Prostate gland (tissue), 2 donors: ENCODE measurements around the gene FTL.

Source experiments
- POLR2A ChIP-seq: fragments of 450-650 bp; IDR thresholded peaks from one replicate; pipeline ENCODE4 v1.6.1; 2016; ENCODE audit warnings: antibody characterized with exemption, mild to moderate bottlenecking
- POLR2AphosphoS5 ChIP-seq: sonication (generic); formaldehyde crosslinking; IDR thresholded peaks from one replicate; pipeline ENCODE4 v1.6.1; 2017; ENCODE audit warnings: antibody characterized with exemption
- TF ChIP-seq, protein P1 (sequence below), 4 experiments: fragments of 200-600 bp in 2 of 4; fragments of 450-650 bp in 2 of 4; sonication (generic) in 2 of 4; IDR thresholded peaks; 1 replicate in 3 of 4; 2 replicates in 1 of 4; pipeline ENCODE4 v1.5.1; 2016 to 2019; ENCODE audit warnings: antibody characterized with exemption in 4 of 4, mild to moderate bottlenecking in 2 of 4, moderate library complexity in 2 of 4

DNA sequence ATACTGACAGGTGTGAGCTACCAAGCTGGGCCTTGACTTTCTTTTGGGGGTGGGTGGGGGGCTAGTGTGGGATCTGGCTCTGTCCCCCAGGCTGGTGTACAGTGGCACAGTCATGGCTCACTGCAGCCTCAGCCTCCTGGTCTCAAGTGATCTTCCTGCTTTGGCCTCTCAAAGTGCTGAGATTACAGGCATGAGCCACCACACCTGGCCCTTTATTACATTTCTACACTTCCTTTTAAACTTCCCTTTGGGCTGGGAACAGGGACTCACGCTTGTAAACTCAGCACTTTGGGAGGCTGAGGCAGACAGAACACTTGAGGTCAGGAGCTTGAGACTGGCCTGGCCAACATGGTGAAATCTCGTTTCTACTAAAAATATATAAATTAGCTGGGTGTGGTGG is 12.0 kb downstream of the FTL start:
- TF ChIP-seq, protein P1, sequence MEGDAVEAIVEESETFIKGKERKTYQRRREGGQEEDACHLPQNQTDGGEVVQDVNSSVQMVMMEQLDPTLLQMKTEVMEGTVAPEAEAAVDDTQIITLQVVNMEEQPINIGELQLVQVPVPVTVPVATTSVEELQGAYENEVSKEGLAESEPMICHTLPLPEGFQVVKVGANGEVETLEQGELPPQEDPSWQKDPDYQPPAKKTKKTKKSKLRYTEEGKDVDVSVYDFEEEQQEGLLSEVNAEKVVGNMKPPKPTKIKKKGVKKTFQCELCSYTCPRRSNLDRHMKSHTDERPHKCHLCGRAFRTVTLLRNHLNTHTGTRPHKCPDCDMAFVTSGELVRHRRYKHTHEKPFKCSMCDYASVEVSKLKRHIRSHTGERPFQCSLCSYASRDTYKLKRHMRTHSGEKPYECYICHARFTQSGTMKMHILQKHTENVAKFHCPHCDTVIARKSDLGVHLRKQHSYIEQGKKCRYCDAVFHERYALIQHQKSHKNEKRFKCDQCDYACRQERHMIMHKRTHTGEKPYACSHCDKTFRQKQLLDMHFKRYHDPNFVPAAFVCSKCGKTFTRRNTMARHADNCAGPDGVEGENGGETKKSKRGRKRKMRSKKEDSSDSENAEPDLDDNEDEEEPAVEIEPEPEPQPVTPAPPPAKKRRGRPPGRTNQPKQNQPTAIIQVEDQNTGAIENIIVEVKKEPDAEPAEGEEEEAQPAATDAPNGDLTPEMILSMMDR (IDR thresholded peaks at IDR 0.05): no peak
- TF ChIP-seq POLR2A (no peak), POLR2AphosphoS5 (no peak)
